Measurements from ENCODE around the gene COL1A1.

- TF ChIP-seq POLR2A (IDR thresholded peaks at IDR 0.05) = peak; percentile 39
- no peak for TF ChIP-seq CTCF (IDR thresholded peaks at IDR 0.05)
- no peak for TF ChIP-seq EP300 (IDR thresholded peaks at IDR 0.05)
Measured at GRCh38 chr17:50150354-50151040, 50.9 kb downstream of the COL1A1 start, which contains the start of gene PPP1R9B.

Measured in ovary (tissue), 3 donors.